Mesothelial cell of epicardium (in vitro differentiated cells): ENCODE measurements around the gene ZNF574. TPM values are rescaled to one million over a fixed set of nuclear protein-coding genes. Genes with fewer than 3 reads are reported as not detected.
A peak's percentile ranks its signal among the peaks of the same experiment; 100 is the strongest.
"Not testable (repeated sequence)": the region's sequence is repeated elsewhere in the genome, so short reads cannot be mapped to it uniquely, and the experiment has no call there.

ENCODE experiments used
- DNase-seq, 2 experiments: peaks; one replicate each; pipeline ENCODE4 v3.0.0; 2021; ENCODE audit warnings: low spot score in 2 of 2; ENCODE audit not compliant: unreplicated experiment in 2 of 2
- H3K27ac Mint-ChIP-seq: 2 replicates; pipeline ENCODE4 v1.8.0; 2021; ENCODE audit warnings: mixed read lengths
- H3K27me3 Mint-ChIP-seq: 2 replicates; pipeline ENCODE4 v1.8.0; 2021; ENCODE audit warnings: low read depth, mixed read lengths
- H3K36me3 Mint-ChIP-seq: 2 replicates; pipeline ENCODE4 v1.8.0; 2021; ENCODE audit warnings: mixed read lengths
- H3K4me1 Mint-ChIP-seq: 2 replicates; pipeline ENCODE4 v1.8.0; 2021; ENCODE audit warnings: mixed read lengths
- H3K4me3 Mint-ChIP-seq: 2 replicates; pipeline ENCODE4 v1.8.0; 2021; ENCODE audit warnings: mild to moderate bottlenecking, moderate library complexity, mixed read lengths
- H3K9me3 Mint-ChIP-seq: 2 replicates; pipeline ENCODE4 v1.8.0; 2021; ENCODE audit warnings: mixed read lengths
- CTCF ChIP-seq: fragments of 200-600 bp; sonication (generic); IDR thresholded peaks from one replicate; pipeline ENCODE4 v1.5.0; 2021; ENCODE audit warnings: antibody characterized with exemption; ENCODE audit not compliant: unreplicated experiment
- total RNA-seq: library from RNA; stranded (reverse); gene quantifications from 3 replicates; pipeline ENCODE4 v1.2.1, GENCODE V29; 2021

Gene ZNF574
- total RNA-seq, 1 donor from 2014 or later = 21.3 TPM

DNA sequence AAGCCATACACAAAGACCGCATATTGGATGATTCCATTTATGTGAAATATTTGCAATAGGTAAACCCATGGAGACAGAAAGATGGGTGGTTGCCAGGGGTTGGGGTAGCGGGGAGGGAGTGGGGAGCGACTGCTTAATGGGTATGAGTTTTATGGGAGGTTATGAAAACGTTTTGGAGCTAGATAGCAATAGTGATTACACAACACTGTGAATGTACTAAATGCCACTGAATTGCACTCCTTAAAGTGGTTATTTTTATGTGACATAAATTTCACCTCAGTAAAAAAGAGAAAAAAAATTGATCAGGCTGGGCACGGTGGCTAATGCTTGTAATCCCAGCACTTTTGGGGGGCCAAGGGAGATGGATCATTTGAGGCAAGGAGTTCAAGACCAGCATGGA is 42.6 kb upstream of the ZNF574 start:
- no peaks in the 10 kb centered on the region for H3K9me3 Mint-ChIP-seq
- H3K27me3 Mint-ChIP-seq = peaks cover 8% of the 10 kb centered on the region
- H3K27ac Mint-ChIP-seq = no peak overlapping the region
- no peak overlapping the region for H3K4me3 Mint-ChIP-seq
- peaks cover 5% of the 10 kb centered on the region for H3K36me3 Mint-ChIP-seq
- peaks cover 7% of the 10 kb centered on the region for H3K4me1 Mint-ChIP-seq
- DNase-seq = no peak
- TF ChIP-seq CTCF = no peak

- H3K36me3 Mint-ChIP-seq, H3K9me3 Mint-ChIP-seq, H3K4me1 Mint-ChIP-seq, H3K4me3 Mint-ChIP-seq, H3K27ac Mint-ChIP-seq, H3K27me3 Mint-ChIP-seq: not testable (repeated sequence)
- peak; percentile 92 for TF ChIP-seq CTCF
- peak in 1 of 2 experiments; percentile 51 for DNase-seq
Observed at GRCh38 chr19:42034640-42035391, 41.1 kb upstream of the ZNF574 start.

DNA sequence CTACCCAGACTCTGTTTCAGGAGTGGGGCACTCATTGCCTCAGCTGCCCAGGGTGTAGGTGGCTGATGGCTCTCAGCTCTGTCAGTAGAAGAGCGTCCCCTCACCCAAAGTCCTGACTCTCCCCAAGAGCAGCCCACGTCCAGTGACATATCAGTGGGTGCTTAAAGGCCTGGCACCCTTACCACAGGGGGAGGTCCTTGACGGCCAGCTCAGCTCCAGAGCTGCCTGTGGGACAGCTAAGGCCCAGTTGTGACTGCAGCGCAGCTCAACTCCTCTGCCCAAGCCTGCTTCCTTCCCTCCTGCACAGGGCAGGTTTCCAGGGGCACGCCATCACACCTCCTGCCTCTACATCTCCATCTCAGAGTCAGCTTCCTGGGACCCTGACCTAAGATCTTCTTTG is 38.3 kb upstream of the ZNF574 start:
- H3K4me3 Mint-ChIP-seq = no peak overlapping the region
- H3K27ac Mint-ChIP-seq = no peak overlapping the region
- H3K36me3 Mint-ChIP-seq = no peaks in the 10 kb centered on the region
- TF ChIP-seq CTCF = no peak
- peaks cover 2% of the 10 kb centered on the region for H3K4me1 Mint-ChIP-seq
- no peak for DNase-seq
- H3K9me3 Mint-ChIP-seq = no peaks in the 10 kb centered on the region
- H3K27me3 Mint-ChIP-seq = no peaks in the 10 kb centered on the region

DNA sequence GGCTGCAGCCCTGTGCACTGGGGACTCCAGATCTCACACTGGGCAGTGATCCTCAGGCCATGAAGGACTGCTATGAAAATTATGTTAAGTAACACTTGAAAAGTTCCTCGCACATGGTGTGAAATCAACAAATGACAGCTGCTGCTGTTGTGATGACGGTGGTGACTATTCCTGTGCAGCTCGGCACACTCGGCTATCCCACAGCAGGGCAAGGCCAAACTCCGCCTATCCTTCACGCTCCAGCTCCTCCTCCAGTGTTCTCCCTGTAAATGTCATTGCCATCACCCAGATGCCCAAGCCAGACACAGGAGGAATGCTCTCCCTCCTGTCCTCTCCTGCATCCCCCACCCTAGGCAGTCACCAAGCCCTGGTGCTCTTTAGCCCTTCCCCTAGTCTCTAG is 37.3 kb upstream of the ZNF574 start:
- Mint-ChIP-seq H3K36me3 (no peaks in the 10 kb centered on the region), H3K9me3 (no peaks in the 10 kb centered on the region), H3K4me1 (no peaks in the 10 kb centered on the region), H3K4me3 (no peak overlapping the region), H3K27me3 (no peaks in the 10 kb centered on the region), H3K27ac (no peak overlapping the region)
- no peak for TF ChIP-seq CTCF
- DNase-seq = no peak

DNA sequence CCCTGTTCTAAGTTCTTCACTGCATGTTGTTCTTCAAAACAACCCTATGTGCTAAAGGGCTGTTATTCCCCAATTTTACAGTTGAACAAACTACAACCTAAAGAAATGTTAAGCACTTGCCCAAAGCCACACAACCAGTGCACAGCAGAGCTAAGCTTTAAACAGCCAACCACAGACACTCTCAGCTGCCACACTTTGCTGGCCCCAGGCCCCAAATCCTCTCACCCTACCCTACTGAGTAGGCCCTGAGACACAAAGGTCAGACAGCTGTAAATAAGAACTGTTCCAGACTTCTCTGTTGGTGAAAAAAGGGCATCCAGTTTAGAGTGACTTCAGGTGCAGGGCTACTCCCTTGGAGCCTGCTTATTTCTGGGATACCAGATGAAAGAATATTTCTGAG is 35.9 kb upstream of the ZNF574 start:
- Mint-ChIP-seq H3K36me3 (peaks cover 2% of the 10 kb centered on the region), H3K4me1 (no peaks in the 10 kb centered on the region), H3K27me3 (no peaks in the 10 kb centered on the region), H3K27ac (no peak overlapping the region), H3K4me3 (no peak overlapping the region), H3K9me3 (no peaks in the 10 kb centered on the region)
- DNase-seq = no peak
- no peak for TF ChIP-seq CTCF

DNA sequence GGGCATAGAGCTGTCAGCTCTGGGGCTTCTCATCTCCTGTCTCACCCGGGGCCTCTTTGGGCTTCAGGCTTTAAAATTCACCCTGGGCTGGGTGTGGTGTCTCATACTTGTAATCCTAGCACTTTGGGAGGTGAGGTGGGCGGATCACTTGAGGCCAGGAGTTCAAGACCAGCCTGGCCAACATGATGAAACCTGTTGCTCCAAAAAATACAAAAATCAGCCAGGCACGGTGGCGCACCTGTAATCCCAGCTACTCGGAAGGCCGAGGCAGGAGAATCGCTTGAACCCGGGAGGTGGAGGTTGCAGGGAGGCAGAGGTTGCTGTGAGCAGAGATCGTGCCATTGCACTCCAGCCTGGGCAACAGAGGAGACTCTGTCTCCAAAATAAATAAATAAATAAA is 35.5 kb upstream of the ZNF574 start:
- DNase-seq, H3K9me3 Mint-ChIP-seq, H3K27me3 Mint-ChIP-seq, H3K4me3 Mint-ChIP-seq, H3K36me3 Mint-ChIP-seq, H3K4me1 Mint-ChIP-seq, H3K27ac Mint-ChIP-seq: not testable (repeated sequence)
